Nephron (organoid): Measurements from ENCODE around the gene N4BP3.

ENCODE experiments used
- H3K27ac Mint-ChIP-seq, 3 experiments: 2 replicates each; pipeline ENCODE4 v1.8.0; 2020; ENCODE audit warnings: mixed read lengths in 3 of 3, mild to moderate bottlenecking in 2 of 3, moderate library complexity in 1 of 3
- H3K27me3 Mint-ChIP-seq: 2 replicates; pipeline ENCODE4 v1.8.0; 2021; ENCODE audit warnings: low read depth, mild to moderate bottlenecking, moderate library complexity, mixed read lengths
- H3K36me3 Mint-ChIP-seq: 2 replicates; pipeline ENCODE4 v1.8.0; 2020; ENCODE audit warnings: low read depth, mixed read lengths
- H3K4me1 Mint-ChIP-seq: 2 replicates; pipeline ENCODE4 v1.8.0; 2020; ENCODE audit warnings: mixed read lengths
- H3K4me3 Mint-ChIP-seq, 3 experiments: 2 replicates each; pipeline ENCODE4 v1.8.0; 2020; ENCODE audit warnings: mild to moderate bottlenecking in 3 of 3, mixed read lengths in 3 of 3, moderate library complexity in 2 of 3
- H3K9me3 Mint-ChIP-seq: 2 replicates; pipeline ENCODE4 v1.8.0; 2020; ENCODE audit warnings: mixed read lengths
- CTCF ChIP-seq, 3 experiments: fragments of 200-600 bp; sonication (generic); IDR thresholded peaks; one replicate each; pipeline ENCODE4 v1.5.0; 2021; ENCODE audit warnings: antibody characterized with exemption in 3 of 3; ENCODE audit not compliant: unreplicated experiment in 3 of 3

N4BP3 gene

GRCh38 chr5:178121391-178122276 lies 8.3 kb downstream of the N4BP3 start:
- Mint-ChIP-seq H3K4me1 (peaks cover 53% of the 10 kb centered on the region), H3K27me3 (peaks cover 5% of the 10 kb centered on the region), H3K9me3 (no peaks in the 10 kb centered on the region), H3K27ac (peak overlapping the region; percentile 82 to 89 (median 88)), H3K4me3 (peak overlapping the region in 2 of 3 experiments; percentile 54 to 61), H3K36me3 (no peaks in the 10 kb centered on the region)
- TF ChIP-seq CTCF (IDR thresholded peaks at IDR 0.05; ENCODE audit: unreplicated experiment in 3 of 3) = no peak

- no peak overlapping the region for H3K27ac Mint-ChIP-seq
- H3K4me3 Mint-ChIP-seq = no peak overlapping the region
- H3K27me3 Mint-ChIP-seq = no peaks in the 10 kb centered on the region
- peaks cover 52% of the 10 kb centered on the region for H3K4me1 Mint-ChIP-seq
- no peaks in the 10 kb centered on the region for H3K36me3 Mint-ChIP-seq
- H3K9me3 Mint-ChIP-seq = no peaks in the 10 kb centered on the region
- TF ChIP-seq CTCF (IDR thresholded peaks at IDR 0.05; ENCODE audit: unreplicated experiment in 3 of 3) = no peak
Observed at GRCh38 chr5:178122346-178122745, 9.0 kb downstream of the N4BP3 start.

- Mint-ChIP-seq H3K9me3 (no peaks in the 10 kb centered on the region), H3K4me3 (no peak overlapping the region), H3K27me3 (no peaks in the 10 kb centered on the region), H3K27ac (peak overlapping the region in 1 of 3 experiments; percentile 45), H3K4me1 (peaks cover 52% of the 10 kb centered on the region), H3K36me3 (no peaks in the 10 kb centered on the region)
- no peak for TF ChIP-seq CTCF (IDR thresholded peaks at IDR 0.05; ENCODE audit: unreplicated experiment in 3 of 3)
Observed at GRCh38 chr5:178123094-178123965, 10.0 kb downstream of the N4BP3 start.

GRCh38 chr5:178123966-178124925 lies 10.9 kb downstream of the N4BP3 start:
- Mint-ChIP-seq H3K36me3 (no peaks in the 10 kb centered on the region), H3K9me3 (no peaks in the 10 kb centered on the region), H3K27ac (peak overlapping the region in 1 of 3 experiments; percentile 45), H3K27me3 (no peaks in the 10 kb centered on the region), H3K4me3 (no peak overlapping the region), H3K4me1 (peaks cover 49% of the 10 kb centered on the region)
- no peak for TF ChIP-seq CTCF (IDR thresholded peaks at IDR 0.05; ENCODE audit: unreplicated experiment in 3 of 3)

- Mint-ChIP-seq H3K4me3 (peak overlapping the region in 1 of 3 experiments; percentile 8), H3K4me1 (peaks cover 46% of the 10 kb centered on the region), H3K36me3 (no peaks in the 10 kb centered on the region), H3K9me3 (no peaks in the 10 kb centered on the region), H3K27ac (no peak overlapping the region), H3K27me3 (no peaks in the 10 kb centered on the region)
- TF ChIP-seq CTCF (IDR thresholded peaks at IDR 0.05; ENCODE audit: unreplicated experiment in 3 of 3) = no peak
Observed at GRCh38 chr5:178125253-178125906, 12.0 kb downstream of the N4BP3 start.
